ELF-1 (cell line): Measurements from ENCODE around the gene SYNE4.

Experiments used
- DNase-seq: peaks from one replicate; pipeline ENCODE4 v3.0.0-alpha.2; 2016; ENCODE audit warnings: low read depth, low spot score

The SYNE4 gene

GRCh38 chr19:36025541-36025940, 16.9 kb upstream of the SYNE4 start:
- no peak for DNase-seq

- no peak for DNase-seq
Observed at GRCh38 chr19:36023432-36023831, 14.8 kb upstream of the SYNE4 start.

- no peak for DNase-seq
Observed at GRCh38 chr19:36019061-36019670, 10.6 kb upstream of the SYNE4 start.

- peak; percentile 99 for DNase-seq
Observed at GRCh38 chr19:36014012-36014924, 5.7 kb upstream of the SYNE4 start, which contains the start of gene ALKBH6. TSS of gene ALKBH6 (minus strand) at chr19:36014213. CDS start at chr19:36013397, 816 bp downstream.

GRCh38 chr19:36013280-36014011, 4.8 kb upstream of the SYNE4 start:
- DNase-seq = no peak

- no peak for DNase-seq
Observed at GRCh38 chr19:36010402-36010801, 1.8 kb upstream of the SYNE4 start.

- DNase-seq = no peak
Observed at GRCh38 chr19:36009633-36010379, 1.2 kb upstream of the SYNE4 start.

- DNase-seq = no peak
Observed at GRCh38 chr19:36009220-36009619, 607 bp upstream of the SYNE4 start.

GRCh38 chr19:36006955-36007354, 1.7 kb downstream of the SYNE4 start:
- no peak for DNase-seq

GRCh38 chr19:36003284-36003683, 5.3 kb downstream of the SYNE4 start:
- DNase-seq = no peak

GRCh38 chr19:36001605-36002004, 7.0 kb downstream of the SYNE4 start:
- DNase-seq = no peak

- DNase-seq = no peak
Observed at GRCh38 chr19:35996777-35997176, 11.8 kb downstream of the SYNE4 start.

GRCh38 chr19:35995048-35995993, 13.3 kb downstream of the SYNE4 start, which contains the start of gene SDHAF1:
TSS of gene SDHAF1 (plus strand) at chr19:35995188. CDS start at chr19:35995275, 87 bp downstream.
- DNase-seq = peak; percentile 95

- DNase-seq = no peak
Observed at GRCh38 chr19:35993923-35994598, 14.6 kb downstream of the SYNE4 start.

- no peak for DNase-seq
Observed at GRCh38 chr19:35992907-35993765, 15.5 kb downstream of the SYNE4 start.

GRCh38 chr19:35991731-35992450, 16.7 kb downstream of the SYNE4 start:
- DNase-seq = no peak

- no peak for DNase-seq
Observed at GRCh38 chr19:35990771-35991730, 17.6 kb downstream of the SYNE4 start.
